Brain microvascular endothelial cell (primary cell): ENCODE results near the gene RAPH1.
"Not testable (repeated sequence)": the region's sequence is repeated elsewhere in the genome, so short reads cannot be mapped to it uniquely, and the experiment has no call there.

Source experiments
- DNase-seq: peaks from one replicate; pipeline ENCODE4 v3.0.0-alpha.2; 2020
- H3K27ac ChIP-seq: fragments of 250-450 bp; sonication (Bioruptor Pico); 2 replicates; pipeline ENCODE4 v1.5.1; 2020; ENCODE audit warnings: mild to moderate bottlenecking, moderate library complexity
- H3K27me3 ChIP-seq: fragments of 250-450 bp; sonication (Bioruptor Pico); replicated peaks from 2 replicates; pipeline ENCODE4 v1.5.1; 2020; ENCODE audit warnings: mild to moderate bottlenecking
- H3K36me3 ChIP-seq: fragments of 250-450 bp; sonication (Bioruptor Pico); replicated peaks from 2 replicates; pipeline ENCODE4 v1.5.1; 2020; ENCODE audit warnings: mild to moderate bottlenecking
- H3K4me3 ChIP-seq: 2 replicates; pipeline ENCODE4 v1.5.1; 2011; ENCODE audit warnings: low read depth, mild to moderate bottlenecking, control low read depth, low read length, moderate library complexity
- in situ Hi-C: cut with HindIII; loops from 2 replicates; pipeline ENCODE4 v1.10.0; 2017; ENCODE audit warnings: low sequenced_read_pairs, low pct_ligation_motif_present
- TF ChIP-seq, protein P1 (sequence below): IDR thresholded peaks from 2 replicates; pipeline ENCODE4 v1.5.1; 2011; ENCODE audit warnings: low read depth, mild to moderate bottlenecking, moderate library complexity, low read length, control low read depth, inconsistent platforms; ENCODE audit errors: missing control alignments

RAPH1 gene

DNA sequence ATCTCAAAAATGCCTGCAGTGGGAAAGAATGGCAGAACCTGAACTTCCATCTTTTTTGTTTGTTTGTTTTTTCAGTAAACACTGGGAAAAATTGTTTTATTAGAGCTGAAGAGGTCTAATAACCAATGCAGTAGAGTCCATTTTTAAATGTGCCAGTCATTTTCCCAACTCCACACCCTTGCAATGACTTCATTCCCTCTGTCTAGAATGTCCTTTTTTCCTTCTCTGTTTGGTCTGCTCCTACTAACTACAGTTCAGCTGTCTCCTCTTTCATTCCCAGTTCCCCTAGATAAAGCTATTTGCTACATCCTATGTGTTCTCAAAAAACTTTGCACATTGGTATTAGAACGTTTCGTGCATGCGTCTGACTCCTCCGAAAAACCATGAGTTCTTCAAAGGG is 9.3 kb upstream of the RAPH1 start:
- in situ Hi-C loops, result no loop called here

DNA sequence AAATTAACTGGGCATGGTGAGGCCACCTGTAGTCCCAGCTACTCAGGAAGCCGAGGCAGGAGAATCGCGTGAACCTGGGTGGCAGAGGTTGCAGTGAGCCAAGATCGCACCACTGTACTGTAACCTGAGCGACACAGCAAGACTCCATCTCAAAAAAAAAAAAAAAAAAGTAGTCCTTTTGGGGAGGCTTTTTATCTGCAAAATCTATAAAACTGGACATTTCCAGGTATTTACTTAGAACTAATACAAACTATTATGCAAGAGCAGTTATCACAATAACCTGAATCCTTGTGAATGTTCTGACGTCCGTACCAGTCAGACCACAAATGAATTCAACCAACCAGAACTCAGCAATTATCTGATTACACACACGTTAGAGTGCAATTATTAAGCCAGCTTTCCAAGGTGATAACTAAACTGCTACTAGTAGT is 8.8 kb upstream of the RAPH1 start:
- Histone ChIP-seq H3K36me3 (no peaks in the 10 kb centered on the region), H3K27ac (no peak overlapping the region), H3K4me3 (no peak overlapping the region), H3K27me3 (no peaks in the 10 kb centered on the region)
- in situ Hi-C loops, result no loop called here
- TF ChIP-seq, protein P1, sequence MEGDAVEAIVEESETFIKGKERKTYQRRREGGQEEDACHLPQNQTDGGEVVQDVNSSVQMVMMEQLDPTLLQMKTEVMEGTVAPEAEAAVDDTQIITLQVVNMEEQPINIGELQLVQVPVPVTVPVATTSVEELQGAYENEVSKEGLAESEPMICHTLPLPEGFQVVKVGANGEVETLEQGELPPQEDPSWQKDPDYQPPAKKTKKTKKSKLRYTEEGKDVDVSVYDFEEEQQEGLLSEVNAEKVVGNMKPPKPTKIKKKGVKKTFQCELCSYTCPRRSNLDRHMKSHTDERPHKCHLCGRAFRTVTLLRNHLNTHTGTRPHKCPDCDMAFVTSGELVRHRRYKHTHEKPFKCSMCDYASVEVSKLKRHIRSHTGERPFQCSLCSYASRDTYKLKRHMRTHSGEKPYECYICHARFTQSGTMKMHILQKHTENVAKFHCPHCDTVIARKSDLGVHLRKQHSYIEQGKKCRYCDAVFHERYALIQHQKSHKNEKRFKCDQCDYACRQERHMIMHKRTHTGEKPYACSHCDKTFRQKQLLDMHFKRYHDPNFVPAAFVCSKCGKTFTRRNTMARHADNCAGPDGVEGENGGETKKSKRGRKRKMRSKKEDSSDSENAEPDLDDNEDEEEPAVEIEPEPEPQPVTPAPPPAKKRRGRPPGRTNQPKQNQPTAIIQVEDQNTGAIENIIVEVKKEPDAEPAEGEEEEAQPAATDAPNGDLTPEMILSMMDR, result no peak
- DNase-seq, result no peak

More for the DNA sequence above, 9.3 kb upstream of the RAPH1 start:
- no peak overlapping the region for H3K27ac ChIP-seq
- H3K27me3 ChIP-seq, result no peaks in the 10 kb centered on the region
- H3K4me3 ChIP-seq, result no peak overlapping the region
- no peak for DNase-seq
- no peaks in the 10 kb centered on the region for H3K36me3 ChIP-seq
- TF ChIP-seq, protein P1, result no peak

DNA sequence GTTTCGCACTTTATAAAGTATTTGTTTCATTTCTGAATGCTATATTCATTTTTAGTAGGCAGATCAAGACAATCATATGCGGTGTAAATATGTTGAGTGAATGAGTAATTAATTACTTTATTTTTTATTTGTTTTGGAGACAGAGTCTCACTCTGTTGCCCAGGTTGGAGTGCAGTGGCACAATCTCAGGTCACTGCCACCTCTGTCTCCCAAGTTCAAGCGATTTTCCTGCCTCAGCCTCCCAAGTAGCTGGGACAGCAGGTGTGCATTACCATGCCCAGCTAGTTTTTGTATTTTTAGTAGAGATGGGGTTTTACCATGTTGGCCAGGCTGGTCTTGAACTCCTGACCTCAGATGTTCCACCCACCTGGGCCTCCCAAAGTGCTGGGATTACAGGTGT is 5.5 kb upstream of the RAPH1 start:
- in situ Hi-C loops, H3K27me3 ChIP-seq, H3K36me3 ChIP-seq, DNase-seq, H3K27ac ChIP-seq, H3K4me3 ChIP-seq: not testable (repeated sequence)

DNA sequence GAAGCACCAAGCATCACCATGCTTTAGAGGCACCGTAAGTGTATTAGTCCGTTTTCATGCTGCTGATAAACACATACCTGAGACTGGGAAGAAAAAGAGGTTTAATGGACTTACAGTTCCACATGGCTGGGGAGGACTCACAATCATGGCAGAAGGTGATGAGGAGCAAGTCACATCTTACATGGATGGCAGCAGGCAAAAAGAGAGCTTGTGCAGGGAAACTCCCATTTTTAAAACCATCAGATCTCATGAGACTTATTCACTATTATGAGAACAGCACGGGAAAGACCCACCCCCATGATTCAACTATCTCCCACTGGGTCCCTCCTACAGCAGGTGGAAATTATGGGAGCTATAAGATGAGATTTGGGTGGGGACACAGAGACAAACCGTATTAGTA is 3.1 kb upstream of the RAPH1 start:
- in situ Hi-C loops, H3K27me3 ChIP-seq, H3K4me3 ChIP-seq, H3K27ac ChIP-seq, H3K36me3 ChIP-seq, DNase-seq: not testable (repeated sequence)

DNA sequence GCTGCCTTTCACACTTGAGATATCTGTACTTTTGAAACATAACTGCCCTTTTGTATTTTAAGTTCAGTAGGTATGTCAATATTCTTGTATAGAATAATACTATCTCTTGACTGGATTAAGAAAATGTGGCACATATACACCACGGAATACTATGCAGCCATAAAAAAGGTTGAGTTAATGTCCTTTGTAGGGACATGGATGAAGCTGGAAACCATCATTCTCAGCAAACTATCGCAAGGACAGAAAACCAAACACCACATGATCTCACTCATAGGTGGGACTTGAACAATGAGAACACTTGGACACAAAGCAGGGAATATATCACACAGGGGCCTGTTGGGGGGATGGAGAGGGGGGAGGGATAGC is 1.5 kb upstream of the RAPH1 start:
- not testable (repeated sequence) for H3K27me3 ChIP-seq

DNA sequence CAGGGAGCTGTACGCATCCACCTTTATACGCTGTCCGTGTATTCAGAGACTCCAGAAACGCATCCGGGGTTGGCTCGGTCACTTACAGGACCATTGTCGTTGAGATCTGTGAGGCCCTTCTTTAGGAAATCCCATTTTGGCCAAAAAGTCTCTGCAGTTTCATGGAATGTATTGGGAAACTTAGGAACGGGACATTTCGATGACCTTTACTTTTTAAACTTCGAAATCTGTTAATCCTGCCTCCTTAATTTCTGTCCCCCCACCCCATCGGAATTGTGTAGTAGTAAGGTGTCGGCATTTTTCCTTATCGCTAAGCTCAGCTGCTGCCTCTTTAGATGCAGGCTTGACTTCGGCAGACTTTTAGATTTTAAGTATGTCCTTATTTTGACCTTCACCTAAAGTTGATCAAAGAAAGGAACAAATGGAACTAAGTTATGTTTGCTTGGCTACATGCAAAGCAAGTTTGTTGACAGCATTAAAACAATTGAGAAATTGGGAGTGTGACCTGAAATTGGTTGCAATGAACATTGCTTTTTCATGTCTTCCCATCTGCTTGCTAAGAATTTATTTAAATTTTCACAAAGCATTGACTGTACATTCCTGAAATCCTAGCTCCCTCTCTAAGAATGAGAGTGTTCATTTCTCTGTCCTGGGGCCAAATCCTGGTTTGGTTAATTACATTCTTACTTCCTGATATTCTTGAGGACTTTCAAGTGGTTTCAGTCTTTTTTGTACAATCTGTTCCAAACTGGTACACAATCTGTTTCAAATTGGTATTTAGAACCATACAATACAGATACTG is 884 bp upstream of the RAPH1 start:
- Histone ChIP-seq H3K4me3 (peak overlapping the region; percentile 90), H3K36me3 (peaks cover 4% of the 10 kb centered on the region), H3K27ac (peak overlapping the region; percentile 73), H3K27me3 (no peaks in the 10 kb centered on the region)
- in situ Hi-C loops, result no loop called here
- DNase-seq, result no peak
- TF ChIP-seq, protein P1, result no peak

More for the DNA sequence above, 1.5 kb upstream of the RAPH1 start:
- DNase-seq, H3K36me3 ChIP-seq, in situ Hi-C loops, H3K4me3 ChIP-seq, H3K27ac ChIP-seq: not testable (repeated sequence)

DNA sequence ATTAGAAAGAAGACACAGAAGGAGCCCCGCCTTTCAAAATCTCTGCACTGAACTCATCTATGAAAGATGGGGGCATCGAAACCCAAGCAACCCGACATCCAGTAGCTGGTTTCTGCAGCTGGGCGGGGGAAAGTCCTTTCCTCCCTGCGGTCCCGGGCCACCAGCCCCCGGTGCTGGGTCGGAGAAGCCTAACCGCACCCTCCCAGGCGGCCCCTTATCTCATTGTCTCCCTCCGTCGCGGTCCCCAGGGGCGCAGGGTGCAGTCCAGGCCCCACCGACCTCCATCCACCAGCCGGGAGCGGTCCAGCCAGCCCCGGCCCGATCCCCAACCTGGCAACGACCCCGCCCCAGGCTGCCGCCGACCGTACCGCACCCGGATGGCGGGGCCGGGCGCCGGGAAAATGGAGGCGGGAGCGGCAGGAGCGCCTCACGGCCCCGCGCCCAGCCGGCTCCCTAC is 452 bp downstream of the RAPH1 start:
- in situ Hi-C loops, result no loop called here
- TF ChIP-seq, protein P1, result no peak
- peak; percentile 13 for DNase-seq
- peak overlapping the region; percentile 93 for H3K27ac ChIP-seq
- peak overlapping the region; percentile 90 for H3K4me3 ChIP-seq
- no peaks in the 10 kb centered on the region for H3K27me3 ChIP-seq
- peaks cover 4% of the 10 kb centered on the region for H3K36me3 ChIP-seq
